ENCODE measurements around the gene HAT1.

DNA sequence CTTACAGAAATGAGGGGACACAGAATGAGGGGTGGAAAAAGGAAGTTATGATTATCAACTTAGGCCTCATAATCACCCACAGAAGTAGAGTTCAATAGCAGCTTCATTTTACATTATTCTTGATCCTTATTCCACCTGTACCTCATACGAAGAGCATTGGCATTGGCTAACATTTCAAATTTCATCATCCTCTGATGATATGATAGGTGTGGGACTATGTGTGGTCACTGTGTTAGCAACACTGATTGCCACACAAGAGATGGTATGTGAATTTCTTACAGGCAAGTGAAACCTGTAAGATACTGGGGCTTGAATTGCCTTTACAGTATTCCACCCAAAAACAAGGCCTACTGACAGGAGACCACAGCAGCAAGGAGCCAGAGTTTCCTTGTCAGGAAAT is 14.0 kb upstream of the HAT1 start:
- no peak for TF ChIP-seq EZH2 (IDR thresholded peaks at IDR 0.05; ENCODE audit: low read length, unreplicated experiment)
- TF ChIP-seq CTCF (conservative IDR thresholded peaks at IDR 0.05; ENCODE audit: low read depth, low read length): no peak
- no peak for TF ChIP-seq EZH2phosphoT487 (IDR thresholded peaks at IDR 0.05; ENCODE audit: borderline replicate concordance, low read length)

All from PC-3 (cell line).